SHP77 (cell line): ENCODE measurements around the gene RNF144A.
A peak's percentile ranks its signal among the peaks of the same experiment; 100 is the strongest.

Experiments
- DNase-seq, 2 experiments: peaks; one replicate each; lab custom pipeline; 2025; lab: John Stamatoyannopoulos, UW

The RNF144A gene

DNA sequence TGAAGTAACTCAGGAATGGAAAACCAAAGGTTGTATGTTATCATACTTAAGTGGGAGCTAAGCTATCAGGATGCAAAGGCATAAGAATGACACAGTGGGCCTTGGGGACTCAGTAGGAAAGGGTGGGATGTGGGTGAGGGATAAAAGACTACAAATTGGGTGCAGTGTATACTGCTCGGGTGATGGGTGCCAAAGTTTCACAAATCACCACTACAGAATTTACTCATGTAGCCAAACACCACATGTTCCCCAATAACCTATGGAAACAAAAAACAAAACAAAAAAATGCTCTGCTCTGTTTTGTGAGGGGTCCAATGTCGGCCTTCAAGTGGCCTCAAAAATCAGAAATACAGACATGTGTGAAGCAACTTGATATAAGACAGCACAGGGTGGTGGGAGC, 8.9 kb upstream of the RNF144A start:
- DNase-seq = no peak

DNA sequence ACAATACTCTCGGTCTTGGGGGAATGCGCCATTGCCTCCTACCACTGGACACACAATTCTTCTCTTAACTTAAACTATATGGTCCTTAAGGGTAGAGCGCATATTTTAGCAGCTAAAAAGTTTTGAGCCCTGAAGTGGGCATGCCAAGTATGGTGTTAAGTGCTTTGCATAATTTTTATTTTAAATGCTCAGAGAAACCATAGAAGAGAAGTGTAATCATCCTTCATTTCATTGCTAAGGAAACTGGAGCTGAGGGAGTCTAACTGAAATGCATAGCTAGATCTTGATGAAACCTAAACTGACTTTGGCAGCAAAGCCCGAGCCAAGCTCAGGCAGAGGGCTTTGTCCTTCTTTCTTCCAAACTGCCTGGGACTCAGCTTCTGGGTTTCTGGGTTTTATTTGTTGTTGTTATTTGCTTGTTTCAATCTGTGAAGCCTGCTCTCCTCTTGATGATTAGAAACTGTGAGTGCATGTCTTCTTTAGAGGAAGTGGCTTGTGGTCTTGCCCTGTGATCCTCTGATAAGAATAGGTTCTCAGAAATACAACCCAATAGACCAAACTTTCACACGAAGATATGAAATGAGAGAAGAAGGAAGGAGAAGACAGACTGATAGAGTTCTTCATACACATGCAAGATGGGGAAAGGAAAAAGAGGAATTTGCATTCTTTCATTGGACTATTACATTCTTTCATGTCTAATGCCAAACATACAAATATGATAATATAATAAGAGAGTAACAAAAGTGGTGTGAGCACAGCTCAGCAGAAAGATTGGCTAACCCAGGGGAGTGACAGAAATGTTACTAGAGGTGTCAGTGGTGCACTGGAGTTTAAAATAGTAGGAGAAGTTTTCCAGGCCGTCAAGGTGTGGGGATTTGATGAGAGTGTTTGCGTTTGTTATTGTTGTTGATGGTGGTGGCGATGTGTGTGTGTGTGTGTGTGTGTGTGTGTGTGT, 7.5 kb upstream of the RNF144A start:
- DNase-seq = no peak

DNA sequence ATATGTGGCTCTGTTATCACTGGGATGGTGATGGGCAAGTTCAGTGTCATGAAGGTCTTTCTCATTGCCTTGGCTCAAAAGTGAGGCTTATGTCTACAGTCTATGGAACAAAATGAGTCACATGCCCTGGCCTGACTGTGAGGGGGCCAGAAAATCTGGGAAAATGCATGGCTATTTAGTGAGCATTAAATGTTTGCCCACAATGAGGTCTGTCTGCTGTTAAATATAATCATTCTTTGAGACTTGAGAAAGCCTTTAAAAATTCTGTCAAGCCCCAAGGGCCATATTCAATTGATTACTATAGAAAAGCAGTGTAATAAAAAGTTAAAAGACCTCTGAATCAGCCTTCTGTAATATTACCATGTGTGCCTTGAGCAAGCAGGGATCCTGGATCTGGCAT, 5.5 kb upstream of the RNF144A start:
- no peak for DNase-seq

DNA sequence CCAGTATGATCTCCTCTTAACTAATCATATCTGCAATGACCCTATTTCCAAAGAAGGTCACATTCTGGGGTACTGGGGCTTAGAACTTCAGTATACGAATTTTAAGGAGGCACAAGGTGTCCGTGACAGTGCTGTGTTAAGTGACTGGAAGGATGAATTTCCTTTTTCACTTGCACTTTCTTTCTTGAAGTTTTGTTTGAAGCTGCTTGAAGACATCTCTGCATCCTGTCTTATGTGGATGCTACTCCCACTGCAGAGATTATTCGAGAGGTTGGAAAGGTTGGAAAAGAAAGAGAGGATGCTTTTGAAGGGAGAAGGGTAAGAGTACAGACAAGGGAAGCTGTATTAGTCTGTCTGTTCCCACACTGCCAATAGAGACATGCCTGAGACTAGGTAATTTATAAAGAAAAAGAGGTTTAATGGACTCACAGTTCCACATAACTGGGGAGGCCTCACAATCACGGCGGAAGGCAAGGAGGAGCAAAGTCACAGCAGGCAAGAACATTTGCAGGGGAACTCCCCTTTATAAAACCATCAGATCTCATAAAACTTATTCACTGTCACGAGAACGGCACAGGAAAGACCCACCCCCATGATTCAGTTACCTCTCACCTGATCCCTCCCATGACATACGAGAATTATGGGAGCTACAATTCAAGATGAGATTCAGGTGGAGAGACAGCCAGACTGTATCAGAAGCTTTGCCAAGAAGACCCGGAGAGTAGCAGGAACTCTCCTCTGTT, 3.6 kb upstream of the RNF144A start:
- no peak for DNase-seq

GRCh38 chr2:6914828-6915227, 2.4 kb upstream of the RNF144A start:
- DNase-seq = no peak

GRCh38 chr2:6915399-6915798, 1.8 kb upstream of the RNF144A start:
- DNase-seq = no peak

DNA sequence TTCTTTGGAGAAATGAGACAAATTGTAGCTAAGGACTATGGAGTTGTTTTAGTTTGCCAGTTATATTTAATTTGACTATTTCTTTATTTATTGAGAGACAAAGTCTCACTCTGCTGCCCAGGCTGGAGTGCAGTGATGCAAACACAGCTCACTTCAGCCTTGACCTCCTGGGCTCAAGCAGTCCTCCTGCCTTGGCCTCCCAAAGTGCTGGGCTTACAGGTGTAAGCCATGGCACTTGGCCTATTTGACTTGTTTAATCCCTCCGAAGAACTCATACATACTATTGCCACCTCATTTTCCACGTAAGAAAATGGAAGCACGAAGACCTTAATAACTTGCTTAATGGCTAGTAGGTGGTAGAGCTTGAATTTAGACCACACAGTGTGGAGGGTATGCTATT, 988 bp upstream of the RNF144A start:
- DNase-seq = no peak

GRCh38 chr2:6916736-6917070, 509 bp upstream of the RNF144A start:
- no peak for DNase-seq

DNA sequence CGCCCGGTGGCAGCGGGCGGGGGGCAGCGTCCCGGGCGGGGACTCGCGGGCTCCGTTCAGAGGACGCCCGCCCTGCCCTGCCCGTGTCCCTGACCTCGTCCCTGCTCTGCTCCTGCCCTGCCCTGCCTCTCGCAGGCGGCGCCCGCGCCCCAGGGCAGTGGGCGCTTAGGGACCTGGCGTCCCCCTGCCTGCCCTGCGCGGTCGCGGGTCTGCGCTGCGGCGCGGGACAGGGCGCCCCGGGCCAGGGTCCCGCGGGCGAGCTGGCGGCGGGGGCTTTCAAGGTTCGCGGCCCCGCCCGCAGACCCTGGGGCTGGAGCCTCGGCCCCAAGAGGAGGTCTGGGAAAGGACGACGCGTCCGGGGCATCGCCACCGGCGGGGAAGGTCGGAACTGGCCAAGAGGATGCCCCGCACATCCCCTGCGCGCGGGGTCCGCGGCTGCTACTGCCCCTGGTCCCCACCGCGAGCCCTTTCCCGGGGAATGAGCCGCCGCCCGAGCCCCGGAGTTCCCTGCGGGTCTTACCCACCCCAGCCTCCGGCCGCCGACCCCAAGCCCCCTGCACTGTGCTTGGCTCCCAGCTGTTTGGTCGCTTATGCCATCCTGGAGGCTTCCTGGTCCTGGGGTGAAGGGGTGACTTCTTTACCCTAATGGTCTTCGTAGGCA, 679 bp downstream of the RNF144A start:
- DNase-seq = peak; percentile 8 to 43

DNA sequence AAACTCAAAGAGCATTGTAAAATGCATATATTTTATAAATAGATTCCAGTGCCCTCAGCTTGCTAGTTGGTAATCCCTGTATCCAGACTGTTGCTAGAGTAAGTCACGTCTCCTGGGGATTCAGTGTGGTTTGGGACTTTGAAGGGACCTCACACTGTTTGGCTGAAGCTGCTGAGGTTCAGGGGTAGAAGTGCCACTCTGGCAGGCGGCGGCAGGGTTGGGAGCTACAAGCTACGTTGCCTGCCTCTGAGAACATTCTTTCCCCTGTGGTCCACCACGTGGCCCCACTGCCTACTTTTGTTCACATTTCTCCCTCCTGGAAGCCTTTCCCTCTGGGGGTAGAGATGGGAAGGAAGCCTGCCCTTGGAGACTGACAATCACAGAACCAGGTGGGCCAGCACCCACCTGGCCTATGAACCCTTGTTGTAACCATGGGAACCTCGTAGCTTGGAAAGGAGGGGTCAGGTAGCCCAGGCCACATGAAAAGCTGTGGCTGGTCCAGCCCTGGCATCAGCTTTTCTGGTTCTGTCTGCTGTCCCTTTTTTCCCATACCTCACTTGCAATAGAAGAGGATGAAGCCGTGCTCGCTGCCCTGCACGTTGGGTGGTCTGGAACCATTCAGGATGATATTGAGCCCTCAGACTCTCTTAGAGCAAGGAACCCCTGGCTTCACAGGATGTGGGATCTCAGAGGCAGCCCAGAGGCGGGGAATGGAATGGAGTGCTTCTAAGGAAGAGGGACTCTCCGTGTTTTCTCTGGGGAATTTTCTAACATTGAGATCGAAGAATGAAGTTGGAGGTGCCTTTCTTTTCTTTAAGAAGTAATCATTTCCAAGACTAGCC, 2.9 kb downstream of the RNF144A start:
- no peak for DNase-seq

DNA sequence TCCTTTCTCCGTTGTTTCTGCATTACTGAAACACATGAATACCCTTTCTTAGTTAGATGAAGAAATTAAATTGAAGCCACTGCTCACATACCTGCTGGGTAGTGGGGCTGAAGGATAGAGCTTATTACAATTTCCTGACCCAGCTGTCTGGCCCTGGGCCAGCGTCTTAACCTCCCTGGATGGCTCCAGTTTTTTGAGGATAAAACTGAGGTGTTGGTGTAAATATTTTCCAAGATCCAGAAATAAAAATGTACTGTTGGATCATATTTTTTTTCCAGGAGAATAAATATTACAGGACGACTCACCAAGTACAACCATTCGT, 3.5 kb downstream of the RNF144A start:
- no peak for DNase-seq

- DNase-seq = no peak
Measured at GRCh38 chr2:6921321-6921922, 4.2 kb downstream of the RNF144A start.

DNA sequence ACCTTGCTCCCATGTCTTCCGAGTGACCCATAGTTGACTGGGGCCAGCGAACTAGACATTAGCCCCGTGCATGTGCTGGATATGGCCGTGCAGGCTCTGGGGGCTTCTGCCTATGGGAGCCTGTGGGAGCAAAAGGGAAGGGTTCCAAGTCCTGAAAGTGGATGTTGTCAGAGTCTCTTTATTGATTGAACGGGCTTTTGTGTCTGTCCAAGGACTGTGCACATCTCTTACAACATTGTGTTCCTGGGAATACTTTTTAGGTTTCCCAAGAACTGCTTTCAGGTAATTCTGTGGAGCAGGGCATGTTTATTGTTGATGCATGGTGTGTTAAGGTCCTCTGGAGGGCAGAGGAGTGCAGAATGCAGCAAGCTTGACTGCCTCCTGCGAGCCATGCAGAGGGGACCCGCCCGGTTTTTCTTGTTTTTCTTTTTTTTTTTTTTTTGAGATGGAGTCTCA, 5.0 kb downstream of the RNF144A start:
- DNase-seq = no peak

DNA sequence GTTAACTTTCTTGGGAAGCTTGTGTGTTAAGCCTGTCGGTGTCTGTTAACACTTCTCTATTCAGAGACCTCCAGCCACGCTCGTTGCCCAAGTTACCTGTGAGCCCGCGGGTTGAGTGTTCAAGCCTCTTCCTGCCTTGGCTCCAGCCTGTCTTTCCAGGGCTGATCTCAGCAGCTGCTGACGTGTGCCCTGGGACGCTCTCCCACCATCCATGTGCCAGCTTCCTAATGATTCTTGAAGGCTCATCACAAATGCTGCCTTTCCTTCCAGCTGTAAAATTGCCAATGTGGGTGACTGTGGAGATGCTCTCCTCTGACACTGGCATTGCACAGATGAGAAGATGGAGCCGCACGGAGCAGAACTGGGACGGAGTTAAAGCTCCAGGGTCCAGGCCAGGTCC, 6.1 kb downstream of the RNF144A start:
- no peak for DNase-seq

DNA sequence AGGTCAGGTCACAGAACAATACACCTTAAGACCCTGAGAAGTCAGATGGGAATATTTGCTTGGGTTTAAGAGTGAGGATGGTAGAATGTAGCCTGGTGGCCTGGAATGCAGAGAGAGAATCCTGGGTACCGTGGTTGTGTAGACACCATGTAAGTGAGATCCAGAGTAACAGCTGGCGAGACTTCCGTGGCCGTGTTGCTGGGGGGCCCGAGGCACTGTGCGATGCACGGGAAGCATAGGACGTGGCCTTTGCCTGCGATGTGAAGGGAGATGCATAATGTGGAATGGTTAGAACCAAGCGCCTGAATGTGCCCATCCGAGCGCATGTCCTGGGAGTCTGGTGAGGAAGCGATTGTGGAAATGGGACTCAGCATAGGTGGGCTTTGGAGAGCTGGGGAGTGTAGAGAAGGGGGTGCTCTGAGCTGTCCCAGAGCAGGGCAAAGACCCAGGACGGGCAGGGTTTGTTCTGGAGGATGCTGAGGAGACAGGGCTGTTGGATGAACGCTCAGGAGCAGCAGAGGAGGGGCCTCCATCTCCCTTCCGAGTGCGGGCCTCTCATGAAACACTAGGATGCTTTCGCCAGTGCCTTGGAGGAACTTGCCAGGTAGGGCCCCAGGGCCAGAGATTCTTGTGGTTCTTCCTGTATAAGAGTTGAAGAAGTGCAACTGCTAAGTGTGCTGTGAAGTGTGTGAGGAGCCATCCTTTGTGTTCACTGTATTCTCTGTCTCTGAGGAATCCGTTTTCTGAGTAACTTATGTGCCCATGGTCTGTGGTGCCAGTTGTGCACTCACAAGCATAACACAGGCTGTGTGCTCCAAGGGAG, 7.1 kb downstream of the RNF144A start:
- DNase-seq = no peak

- no peak for DNase-seq
Measured at GRCh38 chr2:6924924-6925409, 7.8 kb downstream of the RNF144A start.

DNA sequence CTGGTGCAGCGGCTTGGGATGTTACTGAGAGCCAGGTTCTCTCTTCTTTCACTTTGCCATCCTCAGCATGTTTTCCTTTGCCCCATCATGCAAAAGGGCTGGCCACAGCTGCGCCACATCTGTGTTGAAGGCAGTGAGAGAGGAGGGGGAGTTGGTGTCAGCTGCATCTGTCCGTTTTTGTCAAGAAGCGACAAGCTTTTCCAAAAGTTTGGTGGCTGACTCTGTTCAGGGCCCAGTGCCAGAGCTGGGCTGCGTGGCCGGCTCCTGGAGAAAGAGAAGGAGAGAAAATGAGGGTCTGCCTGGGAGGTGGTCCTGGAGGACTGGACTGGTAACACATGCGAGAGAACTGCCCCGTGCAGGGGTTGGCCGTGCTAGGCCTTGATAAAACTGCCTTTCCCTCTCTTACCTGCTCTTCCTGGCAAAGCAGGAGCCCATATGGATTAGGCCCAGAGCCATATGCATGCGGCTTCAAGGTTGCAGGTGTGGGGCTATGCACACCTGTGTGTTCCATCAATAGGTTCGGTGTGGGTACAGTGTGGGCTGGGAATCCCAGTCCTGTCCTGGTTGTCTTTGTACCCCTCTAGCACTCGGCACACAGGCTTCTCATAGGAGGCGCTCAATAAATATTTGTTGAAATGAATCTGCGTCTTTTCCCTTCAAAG, 9.0 kb downstream of the RNF144A start:
- DNase-seq = no peak

GRCh38 chr2:6927186-6927585, 10.0 kb downstream of the RNF144A start:
- no peak for DNase-seq

GRCh38 chr2:6927753-6928152, 10.5 kb downstream of the RNF144A start:
- DNase-seq = no peak

DNA sequence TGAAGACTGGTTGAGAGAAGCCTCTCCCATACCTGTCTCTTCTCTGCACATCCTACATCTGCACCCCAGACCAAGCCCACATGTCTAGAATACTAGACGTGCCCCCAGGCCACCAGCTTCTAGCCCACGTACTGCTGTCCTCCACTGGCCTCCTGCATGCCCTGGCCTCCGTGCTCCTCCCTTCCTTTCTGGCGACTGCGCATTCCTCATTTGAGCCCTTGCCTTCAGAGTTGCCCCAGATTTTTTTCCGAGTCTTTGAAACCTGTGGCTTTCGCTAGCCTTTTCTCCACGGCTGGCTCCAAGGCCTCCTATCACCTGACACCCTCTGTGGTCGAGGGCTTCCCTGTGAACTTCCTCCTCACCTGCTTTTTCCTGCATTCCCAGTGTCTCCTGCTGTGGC, 11.2 kb downstream of the RNF144A start:
- DNase-seq = no peak
